Fibroblast of skin of right quadriceps (primary cell): ENCODE results near the gene EN2.

ENCODE experiments used
- DNase-seq: peaks from one replicate; pipeline ENCODE4 v3.0.0-alpha.2; 2013

The EN2 gene

DNA sequence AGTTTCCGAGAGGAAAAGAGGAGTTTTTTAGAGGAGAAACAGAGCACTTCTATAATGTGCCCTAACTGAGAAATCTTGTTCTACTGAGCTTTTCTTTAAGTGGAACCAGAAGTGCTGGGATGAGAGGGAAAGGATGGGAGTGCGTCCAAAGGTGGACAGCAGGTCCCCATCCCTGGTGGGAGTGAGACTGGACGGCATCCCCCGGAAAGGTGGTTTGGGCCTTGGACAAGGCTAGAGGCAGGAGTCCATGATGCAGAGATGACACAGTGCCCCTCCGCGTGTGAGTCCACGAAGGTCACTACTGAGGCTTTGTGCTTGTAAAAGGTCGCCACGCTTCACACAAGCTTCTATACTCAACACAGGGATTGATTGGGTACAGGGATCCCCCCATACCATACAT is 6.1 kb upstream of the EN2 start:
- no peak for DNase-seq

GRCh38 chr7:155452505-155453295 is 5.2 kb upstream of the EN2 start:
- no peak for DNase-seq

DNA sequence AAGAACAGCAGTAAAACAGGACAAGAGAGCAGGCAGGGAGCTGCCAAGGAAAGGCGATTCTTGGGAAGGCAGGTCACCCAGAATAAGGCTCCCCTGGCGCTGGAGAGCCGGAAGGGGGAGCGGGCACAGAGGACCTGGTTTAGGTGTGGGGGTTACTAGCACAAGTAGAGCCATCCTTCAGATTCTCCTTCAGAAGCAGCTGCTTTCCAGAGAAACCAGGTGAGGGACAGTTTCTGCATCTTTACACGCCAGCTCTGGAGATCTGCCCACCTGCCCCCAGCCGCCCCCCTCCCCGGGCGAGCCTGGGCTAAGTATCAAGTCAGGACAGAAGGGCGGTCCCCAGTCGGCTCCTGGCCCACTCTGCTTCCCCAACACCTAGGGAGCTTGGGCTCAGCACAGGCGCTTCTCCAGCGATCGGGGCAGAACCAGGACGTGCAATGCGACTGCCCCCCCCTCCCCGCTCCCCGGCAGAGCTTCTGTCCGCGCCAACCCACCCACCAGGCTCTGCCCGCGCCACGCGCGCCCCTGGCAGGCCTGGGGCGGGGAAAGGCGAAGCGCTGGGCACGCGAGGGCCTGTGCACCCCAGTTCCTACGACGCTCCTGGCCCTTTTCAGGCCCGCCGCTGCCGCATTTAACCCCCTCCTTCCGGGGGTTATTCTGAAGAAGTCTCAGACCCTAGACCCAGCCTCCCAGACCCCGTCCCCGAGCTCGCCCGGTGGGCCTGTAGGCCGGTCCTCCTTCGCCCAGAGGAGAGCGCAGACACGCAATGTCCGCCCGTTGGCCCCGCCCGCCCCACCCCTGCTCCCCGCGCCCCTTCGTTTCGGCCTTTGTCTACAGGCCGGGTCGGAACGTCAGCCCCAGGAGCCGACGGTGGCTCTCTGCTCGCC is 4.4 kb upstream of the EN2 start:
- no peak for DNase-seq

GRCh38 chr7:155454183-155455112 is 3.5 kb upstream of the EN2 start:
- no peak for DNase-seq

DNA sequence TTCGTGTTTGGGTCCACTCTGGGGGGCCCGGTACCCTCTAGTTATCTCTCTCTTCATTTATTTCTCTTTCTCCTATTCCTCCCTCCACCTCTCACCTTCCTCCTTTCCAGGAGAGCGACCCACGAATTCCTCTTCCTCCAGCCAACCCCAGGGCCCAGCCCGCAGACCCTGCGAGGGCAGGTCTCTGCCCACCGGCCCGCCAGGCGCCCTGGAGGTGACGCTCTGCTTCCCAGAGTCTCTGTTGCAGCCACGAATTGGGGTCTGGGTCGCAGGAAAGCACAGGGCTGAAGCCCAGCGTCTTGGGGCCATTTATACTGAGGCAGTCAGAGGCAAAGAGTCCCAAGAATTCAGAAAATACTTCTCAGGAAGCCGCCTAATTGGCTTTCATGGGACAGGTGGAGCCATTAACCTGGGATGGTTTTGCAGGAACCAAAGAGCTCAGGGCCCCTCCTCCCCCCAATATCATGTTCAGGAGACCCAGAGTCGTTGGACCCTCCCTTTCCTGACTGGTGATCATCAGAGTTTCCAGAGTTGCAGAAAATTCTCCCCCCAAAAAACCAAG is 2.7 kb upstream of the EN2 start:
- no peak for DNase-seq

DNA sequence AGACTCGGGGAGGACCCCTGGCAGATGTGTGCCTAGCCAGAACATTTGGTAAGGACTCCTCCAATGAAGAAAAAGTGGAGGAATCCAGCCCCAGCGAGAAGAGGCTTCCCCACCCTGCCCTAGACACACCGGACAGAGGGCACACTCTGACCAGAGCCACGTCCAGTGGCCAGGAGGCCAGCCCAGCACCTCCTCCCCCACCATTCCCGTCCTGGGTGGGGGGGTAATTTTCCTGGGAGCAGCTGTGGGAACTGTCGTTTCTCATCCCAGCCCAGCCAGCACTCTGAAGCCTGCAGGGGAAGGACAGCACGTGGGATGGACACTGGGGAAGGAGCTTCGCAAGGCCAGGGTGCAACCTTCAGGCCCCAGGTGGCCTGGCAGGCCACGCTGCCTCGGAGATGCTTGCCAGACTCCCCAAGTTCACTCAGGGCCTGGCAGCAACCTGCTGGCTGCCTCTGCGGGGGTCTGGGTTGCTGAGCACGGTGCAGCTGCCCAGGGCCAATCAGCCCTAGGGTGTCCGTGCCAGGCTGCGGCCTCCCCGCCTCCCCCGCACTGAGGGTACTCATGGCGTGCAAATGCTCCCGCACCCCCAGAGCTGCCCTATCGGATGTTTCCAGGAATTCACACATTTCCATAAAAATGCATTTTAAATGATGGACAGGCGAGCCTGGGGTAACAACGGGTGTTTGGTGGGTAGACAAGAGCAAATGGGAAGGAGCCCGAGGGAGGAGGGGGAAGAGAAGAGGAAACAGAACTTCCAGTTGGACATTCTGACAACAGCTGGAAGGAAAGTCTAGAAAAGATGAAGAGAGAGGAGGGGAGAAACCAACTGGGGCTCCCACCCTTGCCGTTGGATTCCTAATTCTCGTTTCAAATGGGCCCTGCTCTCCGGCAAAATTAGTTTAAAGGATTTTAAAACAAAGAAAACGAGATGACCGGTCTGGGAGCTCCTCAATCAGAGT is 1.9 kb upstream of the EN2 start:
- DNase-seq = no peak

- DNase-seq = peak; percentile 62
These were observed 988 bp upstream of the EN2 start for GRCh38 chr7:155456738-155457543.

DNA sequence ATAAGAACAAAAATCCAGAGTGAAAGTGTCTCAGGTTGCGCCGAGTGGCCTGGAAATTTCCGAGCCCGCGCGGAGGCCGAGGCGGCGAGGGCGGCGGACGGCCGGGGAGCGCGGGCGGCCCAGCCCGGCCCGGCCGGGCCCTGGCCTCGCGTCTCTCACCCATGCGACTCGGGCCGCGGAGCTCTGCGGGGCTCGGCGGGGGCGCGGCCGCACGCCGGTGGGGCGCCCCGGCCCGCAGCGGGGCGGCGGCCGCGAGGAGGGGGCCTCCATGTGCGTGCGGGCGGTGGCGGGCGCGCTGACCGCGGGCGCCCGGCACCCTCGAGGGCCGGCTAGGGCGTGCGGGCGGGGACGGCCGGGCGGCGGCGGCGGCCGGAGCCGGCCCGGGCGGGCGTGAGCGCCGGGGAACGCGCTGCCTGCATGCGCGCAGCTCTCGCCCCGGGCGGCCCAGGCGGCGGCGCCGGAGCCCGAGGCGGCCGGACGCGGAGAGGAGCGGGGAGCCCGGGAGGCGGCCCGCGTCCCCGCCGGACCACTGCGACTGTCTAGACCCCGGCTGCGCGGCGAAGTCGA is 302 bp upstream of the EN2 start:
- no peak for DNase-seq

- no peak for DNase-seq
These were observed 1.2 kb downstream of the EN2 start for GRCh38 chr7:155458878-155459699.

GRCh38 chr7:155459700-155460461 is 2.0 kb downstream of the EN2 start:
- no peak for DNase-seq

GRCh38 chr7:155460926-155461613 is 3.1 kb downstream of the EN2 start:
- DNase-seq = no peak

DNA sequence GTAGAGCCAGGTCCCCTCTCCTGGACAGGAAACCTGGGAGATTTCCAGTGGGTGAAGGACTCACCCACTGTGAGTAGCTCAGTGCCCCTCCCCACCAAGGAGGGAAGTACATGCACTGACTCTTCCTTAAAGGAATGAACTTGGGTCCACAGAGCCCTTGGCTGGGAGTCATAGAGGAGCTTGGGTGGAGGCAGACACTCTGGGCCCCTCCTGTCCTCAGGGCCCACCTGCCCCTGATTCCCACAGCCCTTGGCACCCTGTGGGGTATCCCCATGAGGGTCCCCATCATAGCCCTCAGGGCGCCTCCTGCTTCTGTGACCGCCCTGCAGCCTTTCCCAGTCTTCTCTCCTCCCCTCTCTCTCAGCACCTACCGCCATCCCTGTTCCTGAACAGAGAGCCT is 3.7 kb downstream of the EN2 start:
- DNase-seq = no peak

GRCh38 chr7:155462163-155462735 is 4.3 kb downstream of the EN2 start:
- DNase-seq = no peak

GRCh38 chr7:155463114-155463811 is 5.3 kb downstream of the EN2 start:
- DNase-seq = no peak

GRCh38 chr7:155464183-155464582 is 6.3 kb downstream of the EN2 start:
- no peak for DNase-seq

GRCh38 chr7:155464948-155465739 is 7.2 kb downstream of the EN2 start:
- DNase-seq = no peak
